ENCODE measurements around the gene BICD1. TPM values are rescaled to one million over a fixed set of nuclear protein-coding genes. Genes with fewer than 3 reads are reported as not detected.

BICD1 gene
- total and polyA plus RNA-seq, 8 donors: 13.6 to 21.2 (median 19.6) TPM

GRCh38 chr12:32197421-32197820 is 90.8 kb downstream of the BICD1 start:
- Histone ChIP-seq H3K36me3 (no peaks in the 10 kb centered on the region), H3K4me1 (no peaks in the 10 kb centered on the region), H3K27me3 (no peaks in the 10 kb centered on the region), H3K27ac (no peak overlapping the region), H3K9me3 (peaks cover 0 to 25% of the 10 kb centered on the region in 2 donors), H3K4me3 (no peak overlapping the region)
- DNase-seq (no peak), ATAC-seq (no peak)
- TF ChIP-seq CTCF (IDR thresholded peaks at IDR 0.05): no peak
- intact Hi-C loops (cut with DNase I): no loop called here

- Histone ChIP-seq H3K36me3 (no peaks in the 10 kb centered on the region), H3K9me3 (peaks cover 0 to 25% of the 10 kb centered on the region in 2 donors), H3K27me3 (no peaks in the 10 kb centered on the region), H3K27ac (no peak overlapping the region), H3K4me1 (no peaks in the 10 kb centered on the region), H3K4me3 (no peak overlapping the region)
- no peak for TF ChIP-seq CTCF (IDR thresholded peaks at IDR 0.05)
- no peak for ATAC-seq
- intact Hi-C loops (cut with DNase I): no loop called here
- no peak for DNase-seq
Observed at GRCh38 chr12:32198555-32198954, 91.9 kb downstream of the BICD1 start.

- no peaks in the 10 kb centered on the region for H3K36me3 ChIP-seq
- no peak overlapping the region for H3K27ac ChIP-seq
- no peaks in the 10 kb centered on the region for H3K4me1 ChIP-seq
- DNase-seq (no peak), ATAC-seq (no peak)
- no peak for TF ChIP-seq CTCF (IDR thresholded peaks at IDR 0.05)
- H3K9me3 ChIP-seq: peaks cover 0 to under 1% of the 10 kb centered on the region in 2 donors
- H3K27me3 ChIP-seq: no peaks in the 10 kb centered on the region
- intact Hi-C loops (cut with DNase I): no loop called here
- H3K4me3 ChIP-seq: no peak overlapping the region
Observed at GRCh38 chr12:32201096-32201495, 94.4 kb downstream of the BICD1 start.

- ATAC-seq: no peak
- Histone ChIP-seq H3K4me1 (no peaks in the 10 kb centered on the region), H3K36me3 (no peaks in the 10 kb centered on the region), H3K4me3 (no peak overlapping the region), H3K27ac (no peak overlapping the region), H3K27me3 (no peaks in the 10 kb centered on the region), H3K9me3 (no peaks in the 10 kb centered on the region)
- no peak for DNase-seq
- intact Hi-C loops (cut with DNase I): no loop called here
- TF ChIP-seq CTCF (IDR thresholded peaks at IDR 0.05): no peak
Observed at GRCh38 chr12:32201976-32202375, 95.3 kb downstream of the BICD1 start.

- Histone ChIP-seq H3K36me3 (no peaks in the 10 kb centered on the region), H3K9me3 (no peaks in the 10 kb centered on the region), H3K4me1 (no peaks in the 10 kb centered on the region), H3K27ac (no peak overlapping the region), H3K4me3 (no peak overlapping the region), H3K27me3 (no peaks in the 10 kb centered on the region)
- TF ChIP-seq CTCF (IDR thresholded peaks at IDR 0.05): no peak
- intact Hi-C loops (cut with DNase I): no loop called here
- DNase-seq: no peak
- no peak for ATAC-seq
Observed at GRCh38 chr12:32205731-32206130, 99.1 kb downstream of the BICD1 start.
